Endothelial cell of umbilical vein (primary cell): ENCODE data around the gene CYP11A1. TPM values are rescaled to one million over a fixed set of nuclear protein-coding genes. Genes with fewer than 3 reads are reported as not detected.

ENCODE experiments used
- BruUV-seq: library from RNA; stranded (reverse); fragments of 400-500 nt; replicated peaks from 2 replicates; lab custom pipeline; 2021; lab: Mats Ljungman, UMichigan
- CTCF ChIA-PET: fragments of 300-600, 350-600 bp; sonication (Branson Sonifier 250); formaldehyde crosslinking; loops from one replicate; lab custom pipeline; 2021; ENCODE audit warnings: antibody characterized with exemption, inconsistent platforms; lab: Charles Lee
- POLR2A ChIA-PET: fragments of 300-600, 350-600 bp; sonication (Branson Sonifier 250); formaldehyde crosslinking; loops from one replicate; lab custom pipeline; 2021; ENCODE audit warnings: antibody characterized with exemption, inconsistent platforms; lab: Charles Lee
- DNase-seq: peaks from one replicate; pipeline ENCODE4 v3.0.0-alpha.2; 2011; ENCODE audit warnings: low read depth, low spot score
- FAIRE-seq: peaks from 2 replicates; lab custom pipeline; 2011; peaks lifted over from hg19 to GRCh38; lab: Jason Lieb, UNC
- H2AFZ ChIP-seq: 2 replicates; pipeline ENCODE4 v1.6.0; 2012; ENCODE audit warnings: low read depth, low read length, control low read depth, inconsistent platforms
- H3K27ac ChIP-seq: 2 replicates; pipeline ENCODE4 v1.5.1; 2011; ENCODE audit warnings: low read depth, mild to moderate bottlenecking, control low read depth, low read length, moderate library complexity; ENCODE audit not compliant: insufficient read depth
- H3K27me3 ChIP-seq, 2 experiments: 2 replicates each; pipeline versions ENCODE4 v1.6.0 to v1.6.1; 2011; ENCODE audit warnings: low read length in 2 of 2, mixed read lengths in 1 of 2; ENCODE audit not compliant: control insufficient read depth in 2 of 2, insufficient read depth in 2 of 2
- H3K36me3 ChIP-seq, 2 experiments: 2 replicates in 1 of 2; 3 replicates in 1 of 2; pipeline ENCODE4 v1.5.1; 2011; ENCODE audit warnings: low read length in 2 of 2, mild to moderate bottlenecking in 1 of 2, moderate library complexity in 1 of 2; ENCODE audit not compliant: control insufficient read depth in 2 of 2, insufficient read depth in 2 of 2; ENCODE audit errors: extremely low read depth in 1 of 2
- H3K4me1 ChIP-seq: 3 replicates; pipeline ENCODE4 v1.5.1; 2011; ENCODE audit warnings: mild to moderate bottlenecking, low read length; ENCODE audit not compliant: control insufficient read depth, insufficient read depth; ENCODE audit errors: extremely low read depth
- H3K4me2 ChIP-seq: 2 replicates; pipeline ENCODE4 v1.6.1; 2011; ENCODE audit warnings: low read length, control low read depth, mixed read lengths; ENCODE audit not compliant: insufficient read depth
- H3K4me3 ChIP-seq, 3 experiments: fragments of 200-600 bp in 1 of 3; sonication (generic), shearing (Covaris generic) in 1 of 3; replicated peaks in 1 of 3; 2 replicates each; pipeline ENCODE4 v1.5.1; 2011 to 2016; ENCODE audit warnings: control low read depth in 3 of 3, low read length in 3 of 3, mild to moderate bottlenecking in 2 of 3, inconsistent platforms in 1 of 3, low read depth in 1 of 3, moderate library complexity in 1 of 3; ENCODE audit not compliant: insufficient read depth in 1 of 3
- H3K79me2 ChIP-seq: 2 replicates; pipeline ENCODE4 v1.6.0; 2012; ENCODE audit warnings: low read length, inconsistent platforms; ENCODE audit not compliant: control insufficient read depth, insufficient read depth
- H3K9ac ChIP-seq: replicated peaks from 2 replicates; pipeline ENCODE3; 2011; ENCODE audit warnings: low read length, control low read depth; ENCODE audit not compliant: insufficient read depth; ENCODE audit errors: extremely low read depth
- H3K9me1 ChIP-seq: replicated peaks from 3 replicates; pipeline ENCODE4 v1.6.0; 2011; ENCODE audit warnings: mild to moderate bottlenecking, low read length; ENCODE audit not compliant: control insufficient read depth, insufficient read depth; ENCODE audit errors: extremely low read depth
- H3K9me3 ChIP-seq: replicated peaks from 2 replicates; pipeline ENCODE4 v1.5.1; 2012; ENCODE audit warnings: low read length, inconsistent platforms; ENCODE audit not compliant: control insufficient read depth, insufficient read depth
- H4K20me1 ChIP-seq: replicated peaks from 2 replicates; pipeline ENCODE3; 2011; ENCODE audit warnings: mild to moderate bottlenecking, low read length; ENCODE audit not compliant: control insufficient read depth, insufficient read depth; ENCODE audit errors: extremely low read depth
- EZH2 ChIP-seq: IDR thresholded peaks from 2 replicates; pipeline ENCODE4 v1.6.1; 2012; ENCODE audit warnings: borderline replicate concordance, low read depth, mild to moderate bottlenecking, moderate library complexity, low read length, inconsistent platforms; ENCODE audit not compliant: severe bottlenecking
- FOS ChIP-seq: IDR thresholded peaks from 2 replicates; pipeline ENCODE4 v1.6.1; 2011; ENCODE audit warnings: mild to moderate bottlenecking, low read length, moderate library complexity, borderline replicate concordance; ENCODE audit not compliant: insufficient read depth
- GATA2 ChIP-seq: IDR thresholded peaks from 2 replicates; pipeline ENCODE4 v1.7.0; 2011; ENCODE audit warnings: low read depth, mild to moderate bottlenecking, moderate library complexity, mixed read lengths, low read length; ENCODE audit not compliant: insufficient read length, insufficient read depth
- JUN ChIP-seq: IDR thresholded peaks from 2 replicates; pipeline ENCODE4 v1.6.1; 2011; ENCODE audit warnings: borderline replicate concordance, low read depth; ENCODE audit not compliant: insufficient read length, insufficient read depth
- MAX ChIP-seq: IDR thresholded peaks from 2 replicates; pipeline ENCODE4 v1.6.1; 2011; ENCODE audit not compliant: insufficient read depth, insufficient read length
- MYC ChIP-seq: IDR thresholded peaks from one replicate; pipeline ENCODE4 v1.6.1; 2011; ENCODE audit warnings: mild to moderate bottlenecking, low read depth, low read length
- POLR2A ChIP-seq: IDR thresholded peaks from 2 replicates; pipeline ENCODE4 v1.6.1; 2012; ENCODE audit warnings: low read depth, mild to moderate bottlenecking, control low read depth, low read length
- POLR2AphosphoS5 ChIP-seq: IDR thresholded peaks from 2 replicates; pipeline ENCODE4 v1.6.1; 2012; ENCODE audit warnings: low read depth, mild to moderate bottlenecking, control low read depth, low read length, moderate library complexity; ENCODE audit not compliant: insufficient read depth
- dilution Hi-C: fragments of 300-500 bp; cut with MboI; formaldehyde crosslinking; loops from one replicate; pipeline ENCODE4 v1.15.0; 2019; ENCODE audit warnings: low sequenced_read_pairs; ENCODE audit not compliant: extremely low pct_ligation_motif_present
- intact Hi-C: fragments of 100-400 bp; cut with micrococcal nuclease; formaldehyde crosslinking; loops from one replicate; pipeline ENCODE4 v1.10.0; 2022
- polyA plus RNA-seq, 4 experiments: library from polyadenylated mRNA; depleted of rRNA in 3 of 4; stranded (reverse) in 3 of 4; unstranded in 1 of 4; fragments of >200 nt; gene quantifications; 2 replicates each; pipeline versions ENCODE4 v1.2.1 to v1.2.3, GENCODE V29; 2011 to 2012; ENCODE audit warnings: missing spikeins in 1 of 4
- total RNA-seq: library from RNA; stranded (reverse); gene quantifications from 2 replicates; pipeline ENCODE4 v1.2.3, GENCODE V29; 2021
- TF ChIP-seq, protein P1 (sequence below), 2 donors: IDR thresholded peaks; 1 replicate in 1 of 2; 2 replicates in 1 of 2; pipeline ENCODE4 v1.5.1; 2011; ENCODE audit warnings: low read length in 2 of 2, mild to moderate bottlenecking in 2 of 2, moderate library complexity in 2 of 2, control low read depth in 1 of 2, inconsistent platforms in 1 of 2, low read depth in 1 of 2; ENCODE audit not compliant: insufficient read depth in 1 of 2; ENCODE audit errors: extremely low read depth in 1 of 2

CYP11A1 gene
- total and polyA plus RNA-seq, 2 donors (not counting 3 experiments of a cell fraction or from before 2014, with no cell fraction given) = 0.08 TPM; not detected in 1

GRCh38 chr15:74340150-74340549 lies 27.3 kb downstream of the CYP11A1 start:
- Histone ChIP-seq H3K4me3 (no peak overlapping the region), H3K4me1 (peaks cover 6% of the 10 kb centered on the region), H3K9me1 (no peaks in the 10 kb centered on the region), H2AFZ (no peak overlapping the region), H3K4me2 (no peak overlapping the region), H3K36me3 (no peaks in the 10 kb centered on the region), H3K9me3 (no peaks in the 10 kb centered on the region), H3K79me2 (no peaks in the 10 kb centered on the region), H4K20me1 (no peaks in the 10 kb centered on the region), H3K27me3 (no peaks in the 10 kb centered on the region), H3K27ac (no peak overlapping the region), H3K9ac (no peak overlapping the region)
- intact Hi-C loops (no loop called here), dilution Hi-C loops (no loop called here)
- DNase-seq (no peak), FAIRE-seq (no peak)
- TF ChIP-seq EZH2 (no peak), GATA2 (no peak), MAX (no peak), POLR2A (no peak), JUN (no peak), MYC (no peak), POLR2AphosphoS5 (no peak), FOS (no peak)
- TF ChIP-seq, protein P1, sequence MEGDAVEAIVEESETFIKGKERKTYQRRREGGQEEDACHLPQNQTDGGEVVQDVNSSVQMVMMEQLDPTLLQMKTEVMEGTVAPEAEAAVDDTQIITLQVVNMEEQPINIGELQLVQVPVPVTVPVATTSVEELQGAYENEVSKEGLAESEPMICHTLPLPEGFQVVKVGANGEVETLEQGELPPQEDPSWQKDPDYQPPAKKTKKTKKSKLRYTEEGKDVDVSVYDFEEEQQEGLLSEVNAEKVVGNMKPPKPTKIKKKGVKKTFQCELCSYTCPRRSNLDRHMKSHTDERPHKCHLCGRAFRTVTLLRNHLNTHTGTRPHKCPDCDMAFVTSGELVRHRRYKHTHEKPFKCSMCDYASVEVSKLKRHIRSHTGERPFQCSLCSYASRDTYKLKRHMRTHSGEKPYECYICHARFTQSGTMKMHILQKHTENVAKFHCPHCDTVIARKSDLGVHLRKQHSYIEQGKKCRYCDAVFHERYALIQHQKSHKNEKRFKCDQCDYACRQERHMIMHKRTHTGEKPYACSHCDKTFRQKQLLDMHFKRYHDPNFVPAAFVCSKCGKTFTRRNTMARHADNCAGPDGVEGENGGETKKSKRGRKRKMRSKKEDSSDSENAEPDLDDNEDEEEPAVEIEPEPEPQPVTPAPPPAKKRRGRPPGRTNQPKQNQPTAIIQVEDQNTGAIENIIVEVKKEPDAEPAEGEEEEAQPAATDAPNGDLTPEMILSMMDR (IDR thresholded peaks at IDR 0.05; ENCODE audit: extremely low read depth in 1 of 2, insufficient read depth in 1 of 2, low read depth in 1 of 2, low read length in 2 of 2) = no peak
- ChIA-PET CTCF (no interaction called here), POLR2A (no interaction called here)
- BruUV-seq = no TSS peak
